ENCODE data around the gene STT3B. TPM values are rescaled to one million over a fixed set of nuclear protein-coding genes. Genes with fewer than 3 reads are reported as not detected.
"Not testable (repeated sequence)": the region's sequence is repeated elsewhere in the genome, so short reads cannot be mapped to it uniquely, and the experiment has no call there.

Gene STT3B
- total RNA-seq, 1 donor from 2014 or later, result 213 TPM

GRCh38 chr3:31502803-31503221, 29.9 kb upstream of the STT3B start:
- H3K36me3 ChIP-seq, result no peaks in the 10 kb centered on the region
- no peak overlapping the region for H3K4me3 ChIP-seq
- H3K4me1 ChIP-seq, result peaks cover 11% of the 10 kb centered on the region
- Mint-ChIP-seq H3K27ac (no peak overlapping the region), H3K36me3 (no peaks in the 10 kb centered on the region), H3K4me3 (no peak overlapping the region), H3K4me1 (peaks cover 25% of the 10 kb centered on the region), H3K9me3 (no peaks in the 10 kb centered on the region), H3K27me3 (ENCODE audit: insufficient read depth, low read depth) (no peaks in the 10 kb centered on the region)
- TF ChIP-seq EZH2 (IDR thresholded peaks at IDR 0.05) (no peak), EZH2phosphoT487 (IDR thresholded peaks at IDR 0.05) (no peak), CTCF (IDR thresholded peaks at IDR 0.05) (no peak)
- no peaks in the 10 kb centered on the region for H3K27me3 ChIP-seq
- H3K9ac ChIP-seq, result no peak overlapping the region
- no peaks in the 10 kb centered on the region for H3F3A ChIP-seq (ENCODE audit: low read depth)
- H3K79me2 ChIP-seq (ENCODE audit: low read depth), result no peaks in the 10 kb centered on the region
- H3K27ac ChIP-seq, result no peak overlapping the region
- H3K4me2 ChIP-seq, result no peak overlapping the region
- no peaks in the 10 kb centered on the region for H3K9me3 ChIP-seq (ENCODE audit: low read depth)
- H2AFZ ChIP-seq (replicated peaks), result no peak overlapping the region
- no peak for DNase-seq (ENCODE audit: low spot score)
- H4K20me1 ChIP-seq (ENCODE audit: low read depth), result no peaks in the 10 kb centered on the region

GRCh38 chr3:31503456-31503855, 29.3 kb upstream of the STT3B start:
- no peak for DNase-seq (ENCODE audit: low spot score)
- TF ChIP-seq EZH2 (IDR thresholded peaks at IDR 0.05), result no peak

GRCh38 chr3:31504230-31504629, 28.5 kb upstream of the STT3B start:
- H3K4me3 Mint-ChIP-seq, result no peak overlapping the region
- H3K79me2 ChIP-seq (ENCODE audit: low read depth), result no peaks in the 10 kb centered on the region
- no peak overlapping the region for H3K27ac ChIP-seq
- H3K4me3 ChIP-seq, result no peak overlapping the region
- H2AFZ ChIP-seq (replicated peaks), result no peak overlapping the region
- no peaks in the 10 kb centered on the region for H3K27me3 Mint-ChIP-seq (ENCODE audit: insufficient read depth, low read depth)
- peaks cover 16% of the 10 kb centered on the region for H3K4me1 ChIP-seq
- peaks cover 36% of the 10 kb centered on the region for H3K4me1 Mint-ChIP-seq
- TF ChIP-seq EZH2phosphoT487 (IDR thresholded peaks at IDR 0.05), result no peak
- no peak for TF ChIP-seq CTCF (IDR thresholded peaks at IDR 0.05)
- no peak for TF ChIP-seq EZH2 (IDR thresholded peaks at IDR 0.05)
- no peak for DNase-seq (ENCODE audit: low spot score)
- H3K36me3 Mint-ChIP-seq, result no peaks in the 10 kb centered on the region
- no peak overlapping the region for H3K4me2 ChIP-seq
- no peak overlapping the region for H3K27ac Mint-ChIP-seq
- H3K27me3 ChIP-seq, result no peaks in the 10 kb centered on the region
- no peaks in the 10 kb centered on the region for H3K9me3 Mint-ChIP-seq
- H3F3A ChIP-seq (ENCODE audit: low read depth), result no peaks in the 10 kb centered on the region
- H4K20me1 ChIP-seq (ENCODE audit: low read depth), result no peaks in the 10 kb centered on the region
- H3K9me3 ChIP-seq (ENCODE audit: low read depth), result no peaks in the 10 kb centered on the region
- no peak overlapping the region for H3K9ac ChIP-seq
- H3K36me3 ChIP-seq, result no peaks in the 10 kb centered on the region

More at GRCh38 chr3:31503456-31503855, 29.3 kb upstream of the STT3B start:
- no peaks in the 10 kb centered on the region for H3K36me3 Mint-ChIP-seq
- peaks cover 28% of the 10 kb centered on the region for H3K4me1 Mint-ChIP-seq
- H4K20me1 ChIP-seq (ENCODE audit: low read depth), result no peaks in the 10 kb centered on the region
- H3K4me2 ChIP-seq, result no peak overlapping the region
- no peaks in the 10 kb centered on the region for H3K27me3 ChIP-seq
- no peaks in the 10 kb centered on the region for H3K9me3 Mint-ChIP-seq
- no peaks in the 10 kb centered on the region for H3F3A ChIP-seq (ENCODE audit: low read depth)
- H3K9me3 ChIP-seq (ENCODE audit: low read depth), result no peaks in the 10 kb centered on the region
- no peak overlapping the region for H3K27ac Mint-ChIP-seq
- no peak overlapping the region for H3K4me3 ChIP-seq
- no peaks in the 10 kb centered on the region for H3K27me3 Mint-ChIP-seq (ENCODE audit: insufficient read depth, low read depth)
- no peaks in the 10 kb centered on the region for H3K36me3 ChIP-seq
- no peak overlapping the region for H2AFZ ChIP-seq (replicated peaks)
- peaks cover 13% of the 10 kb centered on the region for H3K4me1 ChIP-seq
- H3K27ac ChIP-seq, result no peak overlapping the region
- no peak overlapping the region for H3K9ac ChIP-seq
- H3K4me3 Mint-ChIP-seq, result no peak overlapping the region
- no peaks in the 10 kb centered on the region for H3K79me2 ChIP-seq (ENCODE audit: low read depth)

- H3K4me2 ChIP-seq, result peak overlapping the region; percentile 68
- H3K4me1 Mint-ChIP-seq, result peaks cover 41% of the 10 kb centered on the region
These were observed 27.2 kb upstream of the STT3B start for GRCh38 chr3:31505371-31506048.

GRCh38 chr3:31506515-31506914, 26.2 kb upstream of the STT3B start:
- not testable (repeated sequence) for H3K9ac ChIP-seq; H3K27me3 ChIP-seq; H4K20me1 ChIP-seq (ENCODE audit: low read depth); H3F3A ChIP-seq (ENCODE audit: low read depth); H3K36me3 ChIP-seq; H3K9me3 ChIP-seq (ENCODE audit: low read depth); DNase-seq (ENCODE audit: low spot score); H3K27ac Mint-ChIP-seq; H3K27me3 Mint-ChIP-seq (ENCODE audit: insufficient read depth, low read depth); H3K79me2 ChIP-seq (ENCODE audit: low read depth); H3K4me2 ChIP-seq; H3K27ac ChIP-seq; H2AFZ ChIP-seq (replicated peaks); H3K9me3 Mint-ChIP-seq; H3K4me3 Mint-ChIP-seq; H3K4me3 ChIP-seq; H3K36me3 Mint-ChIP-seq
- peaks cover 16% of the 10 kb centered on the region for H3K4me1 ChIP-seq
- H3K4me1 Mint-ChIP-seq, result peaks cover 39% of the 10 kb centered on the region

More at GRCh38 chr3:31505371-31506048, 27.2 kb upstream of the STT3B start:
- Histone ChIP-seq H3K4me3 (no peak overlapping the region), H2AFZ (replicated peaks) (peak overlapping the region; percentile 97), H3K9ac (no peak overlapping the region), H3K79me2 (ENCODE audit: low read depth) (no peaks in the 10 kb centered on the region), H4K20me1 (ENCODE audit: low read depth) (no peaks in the 10 kb centered on the region), H3K9me3 (ENCODE audit: low read depth) (no peaks in the 10 kb centered on the region), H3K36me3 (no peaks in the 10 kb centered on the region), H3K4me1 (peaks cover 16% of the 10 kb centered on the region), H3K27me3 (no peaks in the 10 kb centered on the region), H3F3A (ENCODE audit: low read depth) (no peaks in the 10 kb centered on the region), H3K27ac (no peak overlapping the region)
- H3K36me3 Mint-ChIP-seq, result no peaks in the 10 kb centered on the region
- H3K9me3 Mint-ChIP-seq, result no peaks in the 10 kb centered on the region
- peak overlapping the region; percentile 28 for H3K4me3 Mint-ChIP-seq
- H3K27me3 Mint-ChIP-seq (ENCODE audit: insufficient read depth, low read depth), result no peaks in the 10 kb centered on the region
- peak overlapping the region; percentile 54 for H3K27ac Mint-ChIP-seq
- DNase-seq (ENCODE audit: low spot score), result no peak
- TF ChIP-seq EZH2phosphoT487 (IDR thresholded peaks at IDR 0.05), result no peak
- TF ChIP-seq CTCF (IDR thresholded peaks at IDR 0.05), result no peak
- no peak for TF ChIP-seq EZH2 (IDR thresholded peaks at IDR 0.05)
